ENCODE measurements around the gene C14orf180.

DNA sequence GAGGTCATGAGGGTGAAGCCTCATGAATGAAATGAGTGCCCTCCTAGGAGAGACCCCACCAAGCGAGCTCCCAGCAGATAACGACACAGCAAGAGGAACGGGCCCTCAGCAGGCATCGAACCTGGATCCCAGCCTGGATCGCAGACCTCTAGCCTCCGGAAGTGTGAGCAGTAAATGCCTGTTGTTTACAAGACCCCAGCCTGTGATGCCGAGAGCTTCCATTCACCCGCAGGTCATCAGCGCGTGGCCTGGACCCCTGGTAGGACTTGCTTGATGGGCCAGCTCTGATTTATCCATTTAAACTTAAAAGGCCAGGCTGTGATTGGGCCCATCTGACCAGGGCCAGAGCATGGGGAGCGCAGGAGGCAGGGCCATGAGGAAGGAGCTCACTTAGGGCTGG, 18.0 kb downstream of the C14orf180 start:
- TF ChIP-seq CTCF (IDR thresholded peaks at IDR 0.05) (no peak), POLR2A (IDR thresholded peaks at IDR 0.05) (no peak)
